Nucleus accumbens (tissue), 56 donors: ENCODE measurements around the gene CPSF6.
"Not testable (repeated sequence)": the region's sequence is repeated elsewhere in the genome, so short reads cannot be mapped to it uniquely, and the experiment has no call there.

Experiments
- DNase-seq, 56 donors: peaks; one replicate each; lab custom pipeline; 2025; lab: John Stamatoyannopoulos, UW

CPSF6 gene, protein sequence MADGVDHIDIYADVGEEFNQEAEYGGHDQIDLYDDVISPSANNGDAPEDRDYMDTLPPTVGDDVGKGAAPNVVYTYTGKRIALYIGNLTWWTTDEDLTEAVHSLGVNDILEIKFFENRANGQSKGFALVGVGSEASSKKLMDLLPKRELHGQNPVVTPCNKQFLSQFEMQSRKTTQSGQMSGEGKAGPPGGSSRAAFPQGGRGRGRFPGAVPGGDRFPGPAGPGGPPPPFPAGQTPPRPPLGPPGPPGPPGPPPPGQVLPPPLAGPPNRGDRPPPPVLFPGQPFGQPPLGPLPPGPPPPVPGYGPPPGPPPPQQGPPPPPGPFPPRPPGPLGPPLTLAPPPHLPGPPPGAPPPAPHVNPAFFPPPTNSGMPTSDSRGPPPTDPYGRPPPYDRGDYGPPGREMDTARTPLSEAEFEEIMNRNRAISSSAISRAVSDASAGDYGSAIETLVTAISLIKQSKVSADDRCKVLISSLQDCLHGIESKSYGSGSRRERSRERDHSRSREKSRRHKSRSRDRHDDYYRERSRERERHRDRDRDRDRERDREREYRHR

GRCh38 chr12:69239352-69239921 is at the start of gene CPSF6:
TSS of gene CPSF6 (plus strand) at chr12:69239569. CDS start at chr12:69239647, 78 bp downstream.
- peak; percentile 21 to 96 (median 91) for DNase-seq

DNA sequence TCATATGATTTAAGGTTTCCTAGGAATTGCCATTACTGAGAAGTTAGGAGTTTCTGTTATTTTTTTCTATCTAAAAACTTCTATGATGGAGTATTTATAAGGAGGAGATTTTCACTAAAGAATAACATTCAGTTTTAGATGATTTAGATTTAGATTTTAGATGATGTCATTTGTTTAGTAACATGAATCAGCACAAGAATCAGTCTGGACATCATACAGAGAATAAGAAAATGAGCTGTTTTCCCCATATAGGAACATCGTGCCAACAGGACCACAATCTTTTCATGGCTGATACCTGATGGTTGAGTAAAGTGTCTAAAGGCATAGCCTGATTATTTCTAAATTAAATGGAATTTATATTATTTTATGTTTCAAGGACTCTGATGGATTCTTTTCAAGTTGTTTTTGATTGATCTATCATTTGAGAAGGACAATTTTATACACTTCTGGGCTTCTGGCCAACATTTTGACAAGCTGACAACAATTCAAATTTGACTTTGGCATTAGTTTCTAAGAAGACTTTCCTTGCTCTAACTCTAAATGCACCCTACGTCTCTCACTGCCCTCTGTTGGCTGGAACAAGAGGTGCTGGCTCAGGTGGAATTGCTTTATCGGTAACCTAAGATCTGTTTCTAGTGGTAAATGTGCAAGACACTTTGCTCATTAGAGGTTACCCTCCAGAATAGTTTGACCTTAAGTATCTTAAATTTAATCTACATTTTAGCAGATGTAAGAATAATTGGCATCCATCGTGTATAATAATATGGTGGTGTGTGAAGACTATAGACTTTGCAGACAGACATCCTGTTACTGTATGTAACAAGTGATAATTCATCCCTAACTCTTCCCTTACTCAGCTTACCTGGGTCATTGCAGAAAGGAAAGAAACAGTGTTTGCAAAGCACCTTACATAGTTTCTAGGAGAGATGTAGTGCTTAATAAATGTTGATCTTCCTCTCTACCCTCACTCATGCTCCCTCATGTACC is 42.8 kb upstream of the CPSF6 start:
- no peak for DNase-seq

DNA sequence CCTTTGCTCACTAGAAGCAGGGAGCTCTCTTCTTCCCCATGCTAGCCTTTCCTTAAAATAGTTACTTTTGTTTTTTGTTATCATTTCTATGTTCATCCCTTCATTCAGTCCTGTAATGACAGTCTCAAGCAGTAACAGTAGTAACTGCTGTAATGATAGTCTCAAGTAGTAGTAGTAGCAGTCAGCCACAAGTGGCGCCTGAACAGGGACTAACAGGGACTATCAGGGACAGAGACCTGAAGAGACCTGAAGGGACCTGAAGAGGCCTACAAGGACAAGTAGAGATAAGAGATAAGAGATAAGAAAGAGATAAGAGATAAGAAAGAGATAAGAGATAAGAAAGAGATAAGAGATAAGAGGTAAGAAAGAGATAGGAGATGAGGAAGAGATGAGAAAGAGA is 39.4 kb upstream of the CPSF6 start:
- DNase-seq, result not testable (repeated sequence)

GRCh38 chr12:69204191-69204590 is 35.2 kb upstream of the CPSF6 start:
- no peak for DNase-seq

DNA sequence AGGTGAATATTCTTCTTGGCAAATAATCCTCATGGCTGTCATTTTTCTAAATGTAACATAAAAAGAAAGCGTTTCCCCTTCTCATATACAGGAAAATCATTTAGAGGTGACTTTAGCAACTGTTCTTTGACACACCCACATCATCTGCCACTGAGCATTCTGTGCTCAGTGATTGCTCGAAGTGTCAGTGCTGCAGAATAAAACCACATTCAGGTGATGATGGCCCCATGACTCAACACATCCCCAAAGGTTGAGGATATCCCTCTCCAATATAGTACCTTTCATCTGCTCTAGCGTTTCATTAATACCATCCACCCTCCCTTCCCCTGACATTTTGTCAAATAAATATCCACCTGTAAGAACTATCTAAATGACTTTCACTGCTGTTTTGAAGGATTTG is 28.7 kb upstream of the CPSF6 start:
- DNase-seq, result peak in 2 of 56 donors; percentile 4 to 8

- DNase-seq, result no peak
Measured at GRCh38 chr12:69211160-69211559, 28.2 kb upstream of the CPSF6 start.

GRCh38 chr12:69214169-69214568 is 25.2 kb upstream of the CPSF6 start:
- DNase-seq, result no peak

DNA sequence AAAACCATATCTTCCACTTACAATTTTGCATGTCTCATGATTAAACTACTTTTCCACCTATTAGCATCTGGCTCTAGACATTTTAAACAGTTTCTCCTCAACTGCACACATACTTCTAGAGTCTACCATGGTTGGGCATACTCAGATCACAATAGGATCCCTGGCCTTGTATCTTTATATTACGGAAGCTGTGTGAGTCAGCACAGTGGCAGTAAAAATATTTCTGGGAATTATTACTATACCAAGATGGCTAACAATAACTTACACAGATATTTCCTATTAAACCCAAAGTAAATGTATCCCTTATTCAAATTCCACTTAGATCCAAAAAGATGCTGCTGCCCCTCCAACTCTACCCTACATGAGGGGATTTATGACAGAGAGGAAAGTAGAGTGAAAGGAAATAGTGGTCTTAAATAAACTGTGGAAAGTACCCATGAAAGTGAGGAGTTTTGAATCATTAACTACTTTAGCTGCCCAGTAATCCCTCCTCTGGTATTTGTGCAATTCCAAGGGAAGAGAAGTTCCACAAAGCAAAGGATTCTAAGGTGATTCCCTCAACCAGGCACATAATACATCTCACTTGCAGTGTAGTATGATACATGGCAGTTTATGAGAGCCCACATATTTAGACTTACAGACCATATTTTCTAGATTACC is 14.0 kb upstream of the CPSF6 start:
- DNase-seq, result no peak

- no peak for DNase-seq
Measured at GRCh38 chr12:69231479-69231878, 7.9 kb upstream of the CPSF6 start.

- DNase-seq, result peak in 1 of 56 donors; percentile 33
Measured at GRCh38 chr12:69238589-69239351, 599 bp upstream of the CPSF6 start.

DNA sequence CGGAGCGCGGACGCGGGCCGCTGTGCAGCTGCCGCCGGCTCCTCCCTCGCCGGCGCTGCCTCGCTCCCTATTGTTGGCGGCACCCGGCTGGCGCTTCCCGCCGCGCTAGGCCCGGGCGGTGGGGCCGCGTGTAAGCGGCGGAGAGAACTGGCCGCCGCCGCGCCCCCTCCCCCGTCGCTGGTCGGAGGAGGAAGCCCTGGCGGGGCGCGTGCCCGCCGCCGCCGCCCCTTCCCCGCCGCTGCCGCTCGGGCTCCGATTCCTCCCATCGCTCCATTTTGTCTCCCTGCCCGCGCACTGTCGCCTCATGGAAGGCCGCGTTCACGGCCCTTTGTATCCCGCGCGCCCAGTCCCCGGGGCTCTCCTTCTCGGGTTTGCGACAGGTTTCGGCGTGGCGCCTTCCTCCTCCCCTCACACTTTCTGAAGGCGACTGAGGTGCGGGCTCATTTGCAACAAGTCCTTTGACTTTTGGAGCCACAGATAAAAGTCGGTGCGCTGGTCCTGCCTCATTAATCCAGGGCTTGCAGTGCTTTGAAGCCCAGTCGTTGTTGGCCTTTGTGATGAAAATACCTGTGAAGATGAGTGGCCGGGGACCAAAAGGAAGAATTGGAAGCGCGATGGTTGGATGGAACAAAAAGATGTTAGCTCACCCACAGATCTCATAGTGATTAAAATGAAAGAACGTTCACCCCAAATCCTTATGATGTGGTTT is 707 bp downstream of the CPSF6 start:
- DNase-seq, result peak in 45 of 56 donors; percentile 2 to 73 (median 46)

DNA sequence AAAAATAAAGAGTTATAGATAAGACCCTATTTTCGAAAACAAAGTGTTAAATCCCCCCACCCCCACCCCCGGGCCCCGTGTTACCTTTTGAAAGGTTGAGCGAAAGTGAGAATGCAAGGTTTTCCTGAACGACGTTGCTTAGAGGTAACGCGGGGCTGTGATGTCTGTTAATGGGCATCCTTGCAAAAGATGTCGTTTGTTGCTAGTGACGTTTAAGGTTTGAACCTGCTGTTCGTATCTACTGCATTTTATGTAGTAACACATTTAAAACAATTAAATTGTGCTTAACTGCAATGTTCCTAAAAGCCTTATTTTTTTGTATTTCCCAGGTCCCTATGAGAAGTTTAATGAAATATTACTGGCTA is 1.2 kb downstream of the CPSF6 start:
- peak in 3 of 56 donors; percentile 13 to 23 (median 15) for DNase-seq

DNA sequence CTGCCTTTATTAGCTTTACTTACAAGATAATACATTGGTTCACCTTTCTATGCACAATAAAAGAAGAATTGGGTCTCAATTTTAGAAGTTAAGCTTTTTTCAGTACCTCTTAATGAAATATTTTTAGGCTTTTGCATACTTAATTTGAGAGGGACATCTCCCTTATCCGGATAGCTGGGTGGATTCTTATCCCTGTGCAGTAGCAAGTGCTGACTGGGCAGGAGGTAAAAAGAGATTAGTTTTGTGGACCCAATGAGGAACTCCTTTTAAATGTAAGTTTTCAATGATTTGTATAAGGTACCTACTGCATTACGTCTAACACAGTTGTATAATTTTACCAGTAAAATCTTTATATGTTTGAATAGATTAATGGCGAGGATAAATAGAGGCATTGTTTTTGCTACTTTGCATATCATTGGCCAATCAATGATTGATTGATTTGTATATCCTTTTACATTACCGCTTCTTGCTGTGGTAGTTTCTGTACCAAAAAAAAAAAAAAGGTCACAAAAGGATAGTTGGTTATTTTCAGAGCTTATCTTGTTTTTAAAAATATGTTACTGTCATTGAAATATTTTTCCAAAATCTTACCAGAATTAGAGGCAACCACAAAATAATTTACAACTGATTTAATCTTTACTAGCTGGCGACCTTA is 2.2 kb downstream of the CPSF6 start:
- no peak for DNase-seq

DNA sequence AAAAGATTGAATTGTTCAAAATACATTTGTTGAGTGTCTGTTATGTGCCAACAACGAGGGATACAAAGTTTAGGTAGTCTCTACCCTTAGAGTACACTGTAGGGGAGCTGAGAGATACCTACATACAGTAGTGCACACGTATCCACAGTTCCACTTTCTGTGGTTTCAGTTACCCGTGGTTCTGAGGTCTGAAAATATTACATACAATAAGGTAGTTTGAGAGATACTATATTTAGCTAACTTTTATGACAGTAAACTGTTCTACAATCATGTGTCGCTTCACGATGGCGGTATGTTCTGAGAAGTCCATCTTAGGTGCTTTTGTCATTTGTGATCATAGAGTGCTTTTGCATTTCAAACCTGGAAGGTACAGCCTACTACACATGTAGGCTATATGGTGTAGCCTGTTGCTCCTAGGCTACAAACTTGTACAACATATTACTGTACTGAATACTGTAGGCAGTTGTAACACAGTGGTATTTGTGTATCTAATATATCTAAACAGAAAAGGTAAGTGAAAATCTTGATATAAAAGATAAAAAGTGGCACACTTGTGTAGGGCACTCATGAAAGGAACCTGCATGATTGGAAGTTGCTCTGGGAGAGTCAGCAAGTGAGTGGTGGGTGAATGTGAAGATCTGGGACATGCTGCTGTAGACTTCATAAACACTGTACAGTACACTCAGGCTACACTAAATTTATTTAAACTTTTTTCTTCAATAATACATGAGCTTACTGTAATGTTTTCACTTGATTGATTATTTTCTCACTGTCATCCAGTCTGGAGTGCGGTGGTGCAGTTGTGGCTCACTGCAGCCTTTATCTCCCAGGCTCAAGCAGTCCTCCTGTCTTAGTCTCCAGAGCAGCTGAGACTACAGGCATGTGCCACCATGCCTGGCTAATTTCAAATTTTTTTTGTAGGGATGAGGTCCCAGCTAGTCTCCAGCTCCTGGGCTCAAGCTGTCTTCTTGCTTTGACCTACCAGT is 4.0 kb downstream of the CPSF6 start:
- no peak for DNase-seq

DNA sequence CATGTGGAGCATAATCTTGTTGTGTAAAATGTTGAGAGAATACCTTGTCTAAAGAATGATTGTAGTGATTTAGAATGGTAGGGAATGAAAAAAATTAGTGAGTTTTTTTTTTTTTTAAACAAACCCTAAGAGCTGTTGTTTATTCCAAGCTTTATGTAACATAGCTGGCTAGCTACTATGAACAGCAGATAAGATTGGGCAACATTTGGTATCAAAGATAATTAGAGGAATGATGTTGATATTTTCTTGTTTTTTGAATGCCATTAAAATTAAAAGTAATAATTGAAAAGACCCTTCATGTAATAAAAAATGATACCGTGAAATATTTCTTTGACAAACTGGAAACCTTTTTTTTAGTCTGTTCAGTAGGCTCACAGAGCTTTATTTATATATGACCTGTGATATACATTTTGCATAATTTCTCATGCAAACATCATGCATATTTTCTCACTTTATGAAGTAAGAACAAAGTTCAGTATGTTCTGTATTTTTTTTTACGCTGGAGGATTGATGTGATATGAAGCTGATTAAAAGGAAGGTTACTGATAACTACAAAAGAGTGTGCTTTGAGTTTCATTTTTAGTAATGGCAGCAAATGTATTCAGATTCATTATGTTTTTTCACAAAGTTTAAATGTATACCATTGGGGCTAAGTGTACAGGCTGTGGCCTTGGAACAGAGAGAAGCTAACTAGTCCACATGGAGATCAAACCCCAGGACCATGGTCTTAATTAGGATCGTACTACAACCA is 8.1 kb downstream of the CPSF6 start:
- DNase-seq, result no peak

DNA sequence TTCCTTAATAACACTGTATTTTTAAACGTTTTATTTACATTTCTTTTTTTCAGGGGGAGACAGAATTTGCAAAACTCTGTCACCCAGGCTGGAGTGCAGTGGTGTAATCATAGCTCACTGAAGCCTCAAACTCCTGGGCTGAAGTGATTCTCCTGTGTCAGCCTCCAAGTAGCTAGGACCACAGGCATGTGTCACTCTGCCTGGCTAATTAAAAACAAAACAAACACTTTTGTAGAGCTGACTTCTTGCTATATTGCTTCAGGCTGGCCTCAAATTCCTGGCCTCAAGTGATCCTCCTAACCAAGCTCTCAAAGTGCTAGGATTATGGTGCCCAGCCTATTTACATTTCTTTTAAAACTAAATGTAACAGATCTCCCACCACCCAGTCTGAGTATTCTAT is 12.7 kb downstream of the CPSF6 start:
- no peak for DNase-seq
